ENCODE data around the gene ADARB2.

The ADARB2 gene

DNA sequence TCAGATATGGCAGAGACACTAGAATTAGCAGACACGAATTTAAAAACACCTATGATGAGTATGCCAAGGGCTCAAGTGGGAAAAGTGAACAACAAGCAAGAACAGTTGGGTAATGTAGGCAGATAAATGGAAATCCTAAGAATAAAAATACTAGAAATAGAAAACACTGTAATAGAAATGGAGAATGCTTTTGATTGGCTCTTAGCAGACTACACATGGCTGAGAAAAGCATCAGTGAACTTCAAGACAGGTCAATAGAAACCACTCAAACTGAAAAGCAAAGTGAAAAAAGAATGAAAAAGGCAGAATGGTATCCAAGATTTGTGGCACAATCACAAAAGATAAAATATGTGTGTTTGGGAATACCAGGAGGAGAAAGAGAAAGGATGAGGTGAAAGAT, 598.8 kb downstream of the ADARB2 start:
- TF ChIP-seq, protein P1, sequence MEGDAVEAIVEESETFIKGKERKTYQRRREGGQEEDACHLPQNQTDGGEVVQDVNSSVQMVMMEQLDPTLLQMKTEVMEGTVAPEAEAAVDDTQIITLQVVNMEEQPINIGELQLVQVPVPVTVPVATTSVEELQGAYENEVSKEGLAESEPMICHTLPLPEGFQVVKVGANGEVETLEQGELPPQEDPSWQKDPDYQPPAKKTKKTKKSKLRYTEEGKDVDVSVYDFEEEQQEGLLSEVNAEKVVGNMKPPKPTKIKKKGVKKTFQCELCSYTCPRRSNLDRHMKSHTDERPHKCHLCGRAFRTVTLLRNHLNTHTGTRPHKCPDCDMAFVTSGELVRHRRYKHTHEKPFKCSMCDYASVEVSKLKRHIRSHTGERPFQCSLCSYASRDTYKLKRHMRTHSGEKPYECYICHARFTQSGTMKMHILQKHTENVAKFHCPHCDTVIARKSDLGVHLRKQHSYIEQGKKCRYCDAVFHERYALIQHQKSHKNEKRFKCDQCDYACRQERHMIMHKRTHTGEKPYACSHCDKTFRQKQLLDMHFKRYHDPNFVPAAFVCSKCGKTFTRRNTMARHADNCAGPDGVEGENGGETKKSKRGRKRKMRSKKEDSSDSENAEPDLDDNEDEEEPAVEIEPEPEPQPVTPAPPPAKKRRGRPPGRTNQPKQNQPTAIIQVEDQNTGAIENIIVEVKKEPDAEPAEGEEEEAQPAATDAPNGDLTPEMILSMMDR (conservative IDR thresholded peaks at IDR 0.05; ENCODE audit: control insufficient read depth, insufficient read depth, low read depth, low read length), result no peak
- H3K4me3 ChIP-seq (ENCODE audit: control insufficient read depth, low read depth, low read length), result no peak overlapping the region
- no peak for DNase-seq (ENCODE audit: low read depth)

DNA sequence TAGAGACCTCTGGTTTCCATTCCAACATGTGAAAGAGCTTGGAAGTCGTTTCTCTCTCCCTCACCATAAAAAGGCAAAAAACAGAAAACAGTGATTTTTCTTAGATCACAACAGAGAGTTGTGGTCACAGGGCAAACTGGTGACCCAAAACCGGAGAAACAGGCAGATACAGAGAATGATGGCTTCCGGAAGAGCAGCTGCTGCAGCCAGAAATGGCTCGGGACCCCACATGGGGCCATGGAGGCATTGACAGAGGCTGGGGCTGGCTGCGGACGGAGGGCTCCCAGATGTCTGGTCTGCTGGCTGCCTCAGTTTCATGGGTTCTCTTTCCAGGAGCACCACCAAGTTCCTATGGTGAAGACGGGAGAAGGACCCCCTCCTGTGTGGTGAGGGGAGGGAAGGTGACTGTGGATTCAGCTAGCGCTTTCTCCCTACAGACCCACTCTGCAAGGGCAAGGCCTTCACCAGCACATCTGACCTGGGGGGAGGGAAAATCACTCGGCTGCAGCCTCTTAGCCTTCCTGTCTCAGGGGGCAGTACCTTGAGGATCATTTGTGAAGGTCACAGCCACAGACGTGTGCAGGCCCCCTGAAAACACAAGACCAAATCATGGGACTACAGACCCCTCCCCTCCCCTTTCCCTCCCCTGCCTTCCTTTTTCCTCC, 599.7 kb downstream of the ADARB2 start:
- H3K4me3 ChIP-seq (ENCODE audit: control insufficient read depth, low read depth, low read length), result no peak overlapping the region
- TF ChIP-seq, protein P1 (conservative IDR thresholded peaks at IDR 0.05; ENCODE audit: control insufficient read depth, insufficient read depth, low read depth, low read length), result no peak
- no peak for DNase-seq (ENCODE audit: low read depth)

DNA sequence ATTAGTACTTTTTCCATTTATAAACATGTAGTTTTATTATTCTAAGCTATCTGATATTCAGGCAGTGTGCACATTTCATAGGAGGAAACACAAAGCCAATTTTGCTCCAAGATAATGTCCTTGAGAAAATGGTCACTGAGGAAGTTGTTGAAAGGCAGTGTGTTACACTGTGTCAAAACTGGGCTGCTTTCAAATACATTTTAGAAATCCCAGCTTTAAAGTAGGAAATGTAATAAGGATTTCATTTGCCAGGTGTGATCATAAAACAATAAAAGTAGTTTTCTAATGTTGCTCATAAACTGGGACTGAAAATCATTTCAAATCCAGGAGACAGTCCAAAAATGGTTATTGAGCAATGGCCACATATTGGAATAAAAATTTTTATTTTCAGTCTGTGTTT, 601.1 kb downstream of the ADARB2 start:
- H3K4me3 ChIP-seq (ENCODE audit: control insufficient read depth, low read depth, low read length), result no peak overlapping the region
- TF ChIP-seq, protein P1 (conservative IDR thresholded peaks at IDR 0.05; ENCODE audit: control insufficient read depth, insufficient read depth, low read depth, low read length), result no peak
- no peak for DNase-seq (ENCODE audit: low read depth)

DNA sequence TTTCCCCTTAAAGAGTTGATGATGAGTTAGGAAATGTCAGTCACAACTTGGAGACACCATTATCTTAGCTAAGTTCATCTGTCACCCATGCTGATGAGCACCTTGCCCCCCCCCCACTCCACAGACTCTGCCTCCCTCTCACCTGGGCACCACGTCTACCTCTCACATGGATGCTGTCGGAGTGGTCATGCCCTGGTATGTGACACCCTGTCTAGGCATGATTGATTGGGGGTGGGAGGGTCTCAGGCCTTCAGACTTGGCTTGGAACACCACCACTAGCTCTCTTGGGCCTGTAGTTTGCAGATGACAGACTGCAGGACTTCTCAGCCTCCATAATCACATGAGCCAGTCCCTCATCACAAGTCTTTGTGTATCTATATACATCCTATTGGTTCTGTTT, 603.2 kb downstream of the ADARB2 start:
- TF ChIP-seq, protein P1 (conservative IDR thresholded peaks at IDR 0.05; ENCODE audit: control insufficient read depth, insufficient read depth, low read depth, low read length), result no peak
- DNase-seq (ENCODE audit: low read depth), result no peak
- H3K4me3 ChIP-seq (ENCODE audit: control insufficient read depth, low read depth, low read length), result no peak overlapping the region

DNA sequence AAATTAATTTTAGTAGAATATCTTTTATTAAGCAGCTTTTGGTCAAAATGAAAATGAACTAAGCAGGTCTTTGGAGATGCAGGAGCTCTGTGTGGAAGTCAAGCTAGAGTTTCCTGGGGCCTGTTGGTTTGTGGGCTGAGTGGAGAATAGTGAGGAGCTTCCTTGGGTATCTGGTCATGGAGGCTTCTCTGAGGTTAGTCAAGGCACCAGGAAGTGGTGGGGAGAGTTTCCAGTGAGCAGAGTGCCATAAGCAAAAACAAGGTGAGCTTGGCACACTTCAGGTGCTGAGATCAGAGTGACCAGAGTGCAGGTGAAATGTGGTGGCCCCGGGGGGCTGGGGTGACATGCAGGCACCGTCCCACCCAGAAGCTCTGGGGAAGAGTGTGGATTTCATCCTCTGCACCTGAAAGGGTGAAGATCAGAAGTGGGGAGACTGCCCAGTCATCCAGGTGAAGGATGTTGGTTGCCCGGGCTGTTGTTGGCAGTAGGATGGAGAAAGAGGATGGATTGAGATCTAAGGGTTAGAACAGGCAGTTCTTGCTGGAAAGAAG, 603.8 kb downstream of the ADARB2 start:
- H3K4me3 ChIP-seq (ENCODE audit: control insufficient read depth, low read depth, low read length), result no peak overlapping the region
- DNase-seq (ENCODE audit: low read depth), result no peak
- TF ChIP-seq, protein P1 (conservative IDR thresholded peaks at IDR 0.05; ENCODE audit: control insufficient read depth, insufficient read depth, low read depth, low read length), result no peak

DNA sequence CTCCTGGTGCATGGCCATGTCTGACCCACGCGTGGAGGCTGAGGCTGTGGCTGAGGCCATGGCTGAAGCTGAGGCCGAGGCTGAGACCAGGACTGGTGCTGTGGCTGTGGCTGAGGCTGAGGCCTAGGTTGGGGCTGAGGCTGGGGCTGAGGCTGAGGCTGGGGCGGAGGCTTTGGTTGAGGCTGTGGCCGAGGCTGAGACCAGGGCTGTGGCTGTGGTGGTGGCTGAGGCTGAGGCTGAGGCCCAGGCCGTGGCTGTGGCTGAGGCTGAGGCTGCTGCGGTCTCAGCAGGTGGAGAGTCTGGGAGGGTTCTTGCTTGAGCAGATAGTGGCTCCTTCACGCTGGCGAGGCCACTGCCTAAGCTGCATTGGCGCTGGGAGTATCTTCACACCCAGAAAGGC, 604.7 kb downstream of the ADARB2 start:
- TF ChIP-seq, protein P1 (conservative IDR thresholded peaks at IDR 0.05; ENCODE audit: control insufficient read depth, insufficient read depth, low read depth, low read length), result no peak
- H3K4me3 ChIP-seq (ENCODE audit: control insufficient read depth, low read depth, low read length), result no peak overlapping the region
- no peak for DNase-seq (ENCODE audit: low read depth)

Data from fibroblast of mammary gland (primary cell).